ENCODE results near the gene KRT37.
A peak's percentile ranks its signal among the peaks of the same experiment; 100 is the strongest.
"Not testable (repeated sequence)": the region's sequence is repeated elsewhere in the genome, so short reads cannot be mapped to it uniquely, and the experiment has no call there.

KRT37 gene

DNA sequence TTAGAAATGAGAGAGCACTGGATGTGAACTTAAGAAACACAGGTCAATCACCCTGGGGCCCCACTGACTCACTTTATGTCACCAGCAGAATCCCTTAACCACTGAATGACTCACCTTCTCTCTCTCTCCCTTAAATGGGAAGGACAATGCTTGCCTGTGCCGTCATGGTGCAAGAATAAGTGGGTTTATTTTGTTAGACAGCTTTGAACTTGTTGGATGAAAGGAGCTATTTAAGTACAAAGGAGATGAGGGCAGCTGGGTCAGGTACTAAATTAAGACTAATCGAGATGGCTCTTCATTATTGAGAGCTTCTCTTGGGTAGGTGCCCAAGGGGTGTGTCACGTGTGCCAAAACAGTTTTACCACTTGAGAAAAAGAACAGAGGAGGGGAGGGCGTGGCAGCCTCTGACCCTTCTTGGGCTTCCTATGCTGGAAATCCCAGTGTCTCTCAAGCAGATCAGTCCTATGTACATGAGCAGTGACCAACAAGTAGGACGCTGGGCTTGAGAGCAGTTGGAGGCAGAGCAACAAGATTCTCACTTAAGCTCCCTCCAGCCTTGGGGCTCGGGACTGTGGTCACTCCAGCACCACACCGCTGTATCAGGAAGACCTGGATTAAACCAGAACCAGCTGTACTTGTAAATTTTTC, 20.2 kb downstream of the KRT37 start:
- peak; percentile 35 to 53 for DNase-seq (ENCODE audit: low read depth in 2 of 2)

DNA sequence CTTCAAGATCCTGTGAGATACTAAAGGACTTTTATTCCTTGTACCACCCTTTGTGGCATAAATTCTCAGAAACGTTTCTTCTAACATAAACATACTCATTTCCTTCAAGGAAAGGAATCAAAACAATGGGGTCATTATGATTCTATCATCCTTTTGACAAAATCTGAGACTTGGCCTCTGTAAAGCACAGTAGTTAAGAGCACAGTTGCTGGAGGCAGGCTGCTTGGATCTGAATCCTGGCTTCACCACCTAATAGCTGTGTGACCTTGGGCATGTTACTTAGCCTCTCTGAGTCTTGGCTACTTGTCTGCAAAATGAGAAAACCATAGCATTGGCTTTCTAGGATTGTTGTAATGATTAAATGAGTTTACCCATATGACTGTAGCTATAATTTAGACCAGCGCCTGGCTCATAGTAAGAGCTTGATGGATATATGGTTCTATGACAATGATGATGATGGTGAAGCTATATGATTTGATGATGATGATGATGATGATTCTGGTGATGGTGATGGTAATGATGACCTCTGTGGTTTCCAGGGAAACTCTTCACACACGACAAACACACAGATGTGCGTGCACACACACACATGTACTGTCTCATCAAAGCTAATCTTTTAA, 20.9 kb downstream of the KRT37 start:
- DNase-seq (ENCODE audit: low read depth in 2 of 2): no peak

DNA sequence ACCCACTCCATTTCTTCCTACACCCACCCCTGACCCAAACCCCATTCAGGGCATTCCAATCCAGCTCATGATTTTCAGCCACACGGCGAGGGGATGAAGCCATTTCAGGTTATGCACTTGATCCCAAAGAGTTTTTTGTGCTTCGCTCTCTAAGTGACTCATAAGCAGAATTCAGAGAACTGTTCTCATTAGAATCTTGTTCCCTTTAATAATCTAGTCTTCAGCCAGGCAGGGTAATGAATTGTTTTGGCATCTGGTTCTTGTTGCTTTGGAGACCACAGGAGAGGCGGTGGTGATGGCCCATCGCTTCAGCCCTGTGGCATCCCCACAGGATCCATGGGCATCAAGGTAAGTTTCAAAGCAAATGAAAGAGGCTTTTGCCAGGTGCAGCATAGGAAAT, 22.2 kb downstream of the KRT37 start:
- no peak for DNase-seq (ENCODE audit: low read depth in 2 of 2)

DNA sequence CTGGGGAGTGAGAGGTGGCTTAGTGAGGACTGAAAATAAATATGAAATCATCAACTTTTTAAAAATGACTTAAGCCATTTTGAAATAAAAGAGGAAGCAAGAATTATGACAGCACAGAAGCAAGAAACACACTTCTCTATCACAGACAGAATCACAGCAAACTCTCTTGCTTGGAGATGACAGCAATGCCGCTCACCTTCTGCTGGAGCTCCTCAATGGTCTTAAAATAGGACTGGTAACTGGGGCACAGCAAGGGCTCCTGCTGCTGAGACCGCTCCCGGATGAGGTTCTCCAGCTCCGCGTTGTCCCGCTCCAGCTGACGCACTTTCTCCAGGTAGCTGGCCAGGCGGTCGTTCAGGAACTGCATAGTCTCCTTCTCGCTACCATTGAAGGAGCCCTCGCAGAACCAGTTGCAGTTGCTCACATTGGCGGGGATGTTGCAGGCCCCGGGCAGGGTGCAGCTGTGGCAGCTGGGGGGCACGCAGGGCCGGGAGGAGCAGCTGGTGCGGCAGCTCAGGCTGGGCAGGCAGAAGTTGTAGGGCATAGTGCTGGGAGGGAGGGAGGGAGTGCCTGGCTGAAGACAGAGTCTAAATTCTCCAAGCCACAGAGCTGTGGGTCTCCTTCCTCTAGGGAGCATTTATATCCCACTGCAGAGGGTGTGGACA, 27.3 kb downstream of the KRT37 start, which contains the start of gene KRT31:
KRT31 (minus strand) TSS at position 613 of the 665 bp plus-strand sequence; CDS start at position 544, 69 bp downstream.
- DNase-seq (ENCODE audit: low read depth in 2 of 2): no peak

GRCh38 chr17:41396340-41396739, 28.0 kb downstream of the KRT37 start:
- no peak for DNase-seq (ENCODE audit: low read depth in 2 of 2)

- DNase-seq (ENCODE audit: low read depth in 2 of 2): no peak
These were observed 28.8 kb downstream of the KRT37 start for GRCh38 chr17:41395611-41396010.

- DNase-seq (ENCODE audit: low read depth in 2 of 2): not testable (repeated sequence)
These were observed 29.3 kb downstream of the KRT37 start for GRCh38 chr17:41395044-41395443.

- DNase-seq (ENCODE audit: low read depth in 2 of 2): no peak
These were observed 30.0 kb downstream of the KRT37 start for GRCh38 chr17:41394254-41394996.

DNA sequence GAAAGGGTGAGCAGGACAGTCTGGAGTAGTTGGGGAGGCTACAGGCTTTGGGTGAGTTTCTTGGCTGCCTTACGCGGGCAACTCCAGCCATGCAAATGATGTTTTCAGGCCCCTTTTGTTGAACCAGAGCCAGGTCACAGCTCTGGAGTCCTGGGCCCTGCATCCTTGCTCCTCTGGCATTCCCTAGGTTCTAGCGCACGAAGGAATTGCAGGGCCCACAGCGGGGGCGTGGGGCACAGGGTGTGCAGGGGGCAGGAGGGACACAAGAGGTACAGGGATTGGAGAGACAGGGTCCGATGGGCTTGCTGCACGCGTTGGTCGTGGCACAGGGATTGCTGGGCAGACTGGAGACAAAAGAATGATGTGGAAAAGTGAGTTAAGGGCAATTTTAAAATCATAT, 30.6 kb downstream of the KRT37 start:
- no peak for DNase-seq (ENCODE audit: low read depth in 2 of 2)

DNA sequence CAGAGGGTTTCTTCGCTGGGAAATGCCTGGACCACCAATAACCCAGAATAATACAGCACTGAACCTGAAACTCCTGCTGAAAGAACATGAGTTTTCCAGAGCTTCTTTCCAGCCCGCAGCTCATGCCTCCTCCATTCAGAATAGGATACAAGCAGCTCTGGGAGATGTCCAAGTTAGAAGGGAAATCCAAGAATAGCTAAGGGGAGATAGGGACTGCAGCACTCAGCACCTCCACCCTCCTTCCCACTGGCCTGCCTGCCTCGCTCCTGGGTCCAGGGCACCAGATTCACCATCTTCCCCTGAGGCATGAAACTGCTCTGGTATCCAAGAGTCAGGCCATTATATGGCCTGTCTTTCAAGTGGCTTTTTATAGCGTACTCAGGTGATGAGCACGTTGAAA, 31.1 kb downstream of the KRT37 start:
- DNase-seq (ENCODE audit: low read depth in 2 of 2): no peak

- no peak for DNase-seq (ENCODE audit: low read depth in 2 of 2)
These were observed 32.1 kb downstream of the KRT37 start for GRCh38 chr17:41392278-41392677.

DNA sequence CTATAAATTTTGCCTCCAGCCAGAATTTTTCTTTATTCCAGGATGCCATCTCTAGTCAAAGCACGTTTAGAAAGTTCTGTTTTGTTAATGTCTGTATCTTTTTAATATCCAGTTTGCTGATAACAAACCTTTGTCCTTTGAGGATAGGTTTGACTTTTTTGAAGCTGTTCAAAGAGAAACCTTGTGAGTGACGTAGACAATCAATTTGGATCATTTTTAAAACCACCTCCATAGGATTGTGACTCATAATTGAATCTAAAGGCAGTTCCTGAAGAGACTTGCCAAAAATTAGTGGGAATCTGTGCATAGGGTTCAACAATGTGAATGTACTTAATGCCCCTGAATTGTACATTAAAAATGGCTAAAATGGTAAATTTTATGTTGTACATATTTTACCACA, 32.9 kb downstream of the KRT37 start:
- no peak for DNase-seq (ENCODE audit: low read depth in 2 of 2)

DNA sequence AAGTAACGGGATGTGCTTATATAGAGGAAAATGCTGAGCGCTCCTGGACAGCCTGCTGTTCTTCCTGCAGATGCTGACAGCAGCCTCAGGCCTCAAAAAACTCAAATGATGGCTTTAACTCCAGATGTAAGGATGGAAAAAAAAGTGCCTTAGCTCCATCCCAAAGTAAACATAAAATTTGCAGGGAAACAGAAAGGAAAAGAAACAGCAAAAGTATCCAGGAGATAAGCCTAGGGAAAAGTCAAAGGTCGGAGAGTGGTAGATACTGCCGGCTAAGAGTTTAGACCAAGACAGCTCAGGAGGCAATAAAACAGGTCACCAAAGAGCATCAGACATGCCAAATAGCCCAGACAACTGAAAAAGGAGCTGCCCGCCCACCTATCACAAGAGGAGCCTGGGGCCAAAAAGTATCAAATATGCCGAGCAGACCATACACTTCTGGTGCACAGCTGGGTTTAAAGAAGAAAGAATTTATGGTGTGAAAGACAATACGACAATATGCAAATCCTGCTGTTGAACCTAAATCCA, 33.9 kb downstream of the KRT37 start:
- no peak for DNase-seq (ENCODE audit: low read depth in 2 of 2)

DNA sequence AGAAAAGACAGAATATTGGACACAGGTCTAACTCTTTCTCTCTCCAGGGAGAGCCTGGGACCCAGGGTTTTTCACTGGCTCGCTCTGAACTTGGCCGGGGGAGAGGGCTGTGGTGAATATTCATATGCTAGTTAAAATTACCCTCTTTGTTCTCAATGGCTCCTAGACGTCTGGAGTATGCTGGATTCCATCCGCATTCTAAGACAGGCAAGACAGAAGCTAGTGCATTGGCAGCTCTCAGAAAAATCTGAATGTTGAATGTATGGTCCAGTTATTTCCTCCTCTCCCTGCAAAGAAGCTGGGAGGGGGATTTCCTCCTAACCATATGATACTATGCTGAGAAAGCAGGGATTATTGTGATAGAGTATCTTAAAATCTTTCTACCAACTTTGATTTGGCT, 36.7 kb downstream of the KRT37 start:
- no peak for DNase-seq (ENCODE audit: low read depth in 2 of 2)

- no peak for DNase-seq (ENCODE audit: low read depth in 2 of 2)
These were observed 38.2 kb downstream of the KRT37 start for GRCh38 chr17:41386227-41386626.

- no peak for DNase-seq (ENCODE audit: low read depth in 2 of 2)
These were observed 40.7 kb downstream of the KRT37 start for GRCh38 chr17:41383690-41384089.

- no peak for DNase-seq (ENCODE audit: low read depth in 2 of 2)
These were observed 42.0 kb downstream of the KRT37 start for GRCh38 chr17:41382394-41382793.

DNA sequence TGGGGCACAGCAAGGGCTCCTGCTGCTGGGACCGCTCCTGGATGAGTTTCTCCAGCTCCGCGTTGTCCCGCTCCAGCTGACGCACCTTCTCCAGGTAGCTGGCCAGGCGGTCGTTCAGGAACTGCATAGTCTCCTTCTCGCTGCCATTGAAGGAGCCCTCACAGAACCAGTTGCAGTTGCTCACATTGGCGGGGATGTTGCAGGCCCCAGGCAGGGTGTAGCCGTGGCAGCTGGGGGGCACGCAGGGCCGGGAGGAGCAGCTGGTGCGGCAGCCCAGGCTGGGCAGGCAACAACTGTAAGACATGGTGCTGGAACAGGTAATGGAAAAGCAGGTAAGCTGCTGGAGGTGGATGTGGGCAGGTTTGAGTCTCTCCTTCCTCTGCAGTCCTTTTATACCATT, 42.4 kb downstream of the KRT37 start, which contains the start of gene KRT34:
KRT34 (minus strand) TSS at position 364 of the 400 bp plus-strand sequence; CDS start at position 304, 60 bp downstream.
- not testable (repeated sequence) for DNase-seq (ENCODE audit: low read depth in 2 of 2)

GRCh38 chr17:41380091-41380490, 44.3 kb downstream of the KRT37 start:
- not testable (repeated sequence) for DNase-seq (ENCODE audit: low read depth in 2 of 2)

- DNase-seq (ENCODE audit: low read depth in 2 of 2): no peak
These were observed 46.8 kb downstream of the KRT37 start for GRCh38 chr17:41377546-41377945.
